Stimulated activated naive CD8-positive, alpha-beta T cell treated with anti-CD3 and anti-CD28 coated beads, Interleukin-15, Interleukin-2, amounts not matched to agents 100 ng/mL and 50 ng/mL, for 24 hours (primary cell): ENCODE results near the gene ARID1B.
"Not testable (repeated sequence)": the region's sequence is repeated elsewhere in the genome, so short reads cannot be mapped to it uniquely, and the experiment has no call there.

ENCODE experiments used
- H3K27ac Mint-ChIP-seq: one replicate; pipeline ENCODE4 v1.8.0; 2021; ENCODE audit warnings: mild to moderate bottlenecking, mixed read lengths
- H3K27me3 Mint-ChIP-seq: one replicate; pipeline ENCODE4 v1.8.0; 2021; ENCODE audit warnings: mixed read lengths
- H3K36me3 Mint-ChIP-seq: one replicate; pipeline ENCODE4 v1.8.0; 2021; ENCODE audit warnings: low read depth, mixed read lengths
- H3K4me1 Mint-ChIP-seq: one replicate; pipeline ENCODE4 v1.8.0; 2021; ENCODE audit warnings: low read depth, mixed read lengths
- H3K4me3 Mint-ChIP-seq: one replicate; pipeline ENCODE4 v1.8.0; 2021; ENCODE audit warnings: mild to moderate bottlenecking, mixed read lengths
- H3K9me3 Mint-ChIP-seq: one replicate; pipeline ENCODE4 v1.8.0; 2021; ENCODE audit warnings: mixed read lengths

ARID1B gene

DNA sequence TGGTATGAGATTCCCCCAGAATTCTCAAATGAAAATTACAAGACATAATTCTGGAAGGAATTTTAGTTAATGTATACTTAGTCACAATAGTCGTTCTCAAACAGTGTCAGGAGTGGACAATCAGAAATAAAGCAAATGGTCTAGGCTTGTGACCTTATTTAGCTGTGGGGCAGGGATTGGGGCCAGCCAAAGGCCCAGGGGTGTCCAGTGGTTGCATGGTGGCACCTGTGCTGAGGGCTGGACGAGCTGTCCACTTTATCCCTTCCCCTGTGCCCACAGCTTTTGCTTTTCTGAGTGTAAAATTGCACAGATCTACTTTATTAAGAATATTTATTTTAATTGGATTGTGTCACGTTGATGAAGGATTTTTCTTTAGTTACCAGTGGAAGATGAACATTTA is 195.0 kb downstream of the ARID1B start:
- no peaks in the 10 kb centered on the region for H3K27me3 Mint-ChIP-seq
- H3K36me3 Mint-ChIP-seq = peaks cover under 1% of the 10 kb centered on the region
- H3K9me3 Mint-ChIP-seq = no peaks in the 10 kb centered on the region
- H3K27ac Mint-ChIP-seq = no peak overlapping the region
- H3K4me3 Mint-ChIP-seq = no peak overlapping the region
- peaks cover 82% of the 10 kb centered on the region for H3K4me1 Mint-ChIP-seq

DNA sequence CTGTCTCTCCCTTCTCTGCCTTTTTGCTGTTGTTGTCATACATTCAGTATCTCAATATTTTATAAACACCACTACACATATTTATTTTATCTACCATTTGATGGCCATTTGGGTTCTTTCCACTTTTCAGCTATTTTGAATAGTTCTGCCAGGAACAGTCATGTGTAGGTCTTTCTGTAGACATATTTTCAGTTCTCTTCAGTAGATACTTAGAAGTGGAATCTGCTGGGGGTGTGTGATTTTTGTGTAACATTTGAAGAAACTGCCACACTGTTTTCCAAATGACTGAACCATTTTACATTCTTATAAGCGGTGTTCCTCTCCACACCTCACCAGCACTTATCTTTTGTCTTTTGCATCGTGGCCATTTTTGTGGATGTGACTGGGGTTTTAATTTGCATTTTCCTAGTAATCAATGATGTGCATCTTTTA is 197.7 kb downstream of the ARID1B start:
- Mint-ChIP-seq H3K27me3 (no peaks in the 10 kb centered on the region), H3K4me1 (peaks cover 86% of the 10 kb centered on the region), H3K4me3 (peak overlapping the region; percentile 11), H3K9me3 (no peaks in the 10 kb centered on the region), H3K27ac (peak overlapping the region; percentile 61), H3K36me3 (no peaks in the 10 kb centered on the region)

DNA sequence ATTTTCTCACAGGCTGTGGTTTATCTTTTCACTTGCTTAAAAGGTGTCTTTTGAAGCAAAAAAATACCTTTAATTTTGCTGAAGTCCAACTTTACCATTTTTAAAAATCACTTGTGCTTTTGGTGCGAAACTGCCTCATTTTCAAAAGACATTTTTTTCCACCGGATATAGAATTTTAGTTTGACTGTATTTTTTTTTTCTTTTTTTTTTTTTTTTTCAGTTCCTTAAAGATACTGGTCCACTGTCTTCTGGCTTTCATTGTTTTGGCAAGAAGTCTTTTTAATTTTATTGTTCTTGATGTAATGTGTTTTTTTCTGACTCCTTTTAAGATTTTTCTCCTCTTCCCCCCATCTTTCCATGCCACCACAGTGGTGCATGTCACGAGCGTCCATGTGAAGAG is 198.2 kb downstream of the ARID1B start:
- peaks cover 87% of the 10 kb centered on the region for H3K4me1 Mint-ChIP-seq
- no peaks in the 10 kb centered on the region for H3K9me3 Mint-ChIP-seq
- H3K4me3 Mint-ChIP-seq = peak overlapping the region; percentile 75
- peak overlapping the region; percentile 86 for H3K27ac Mint-ChIP-seq
- H3K27me3 Mint-ChIP-seq = no peaks in the 10 kb centered on the region
- no peaks in the 10 kb centered on the region for H3K36me3 Mint-ChIP-seq

DNA sequence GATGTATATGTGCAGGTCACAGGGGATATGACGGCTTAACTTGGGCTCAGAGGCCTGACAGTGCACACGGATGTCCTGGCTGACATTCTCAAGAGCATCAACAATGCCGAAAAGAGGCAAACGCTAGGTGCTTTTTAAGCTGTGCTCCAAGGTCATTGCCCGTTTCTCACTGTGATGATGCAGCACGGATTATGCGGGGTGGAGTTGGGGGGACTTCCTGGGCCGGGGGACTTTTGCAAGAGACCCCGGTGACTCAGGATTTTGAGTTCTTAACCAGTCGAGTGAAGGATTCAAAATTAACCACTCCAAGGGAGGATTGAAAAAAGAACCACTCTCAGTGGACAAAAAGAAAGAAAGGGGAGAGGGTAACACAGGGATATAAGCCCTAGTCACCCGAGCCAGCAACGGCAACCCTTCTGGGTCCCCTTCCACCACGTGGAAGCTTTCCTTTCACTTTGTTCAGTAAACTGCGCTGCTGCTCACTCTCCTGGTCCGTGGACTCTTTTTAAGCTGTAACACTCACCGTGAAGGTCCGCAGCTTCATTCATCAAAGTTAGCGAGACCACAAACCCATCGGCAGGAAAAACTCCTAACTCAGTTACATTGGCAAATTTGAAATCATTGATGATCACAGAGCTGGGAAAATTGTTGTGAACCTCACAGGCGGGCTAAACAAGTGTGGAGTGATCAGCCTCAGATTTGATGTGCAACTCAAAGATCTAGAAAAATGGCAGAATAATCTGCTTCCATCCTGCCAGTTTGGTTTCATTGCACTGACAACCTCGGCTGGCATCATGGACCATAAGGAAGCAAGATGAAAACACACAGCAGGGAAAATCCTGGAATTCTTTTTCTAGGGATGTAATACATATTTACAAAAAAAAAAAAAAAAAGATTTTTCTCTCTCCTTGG is 199.3 kb downstream of the ARID1B start:
- peak overlapping the region; percentile 75 for H3K4me3 Mint-ChIP-seq
- peaks cover 86% of the 10 kb centered on the region for H3K4me1 Mint-ChIP-seq
- peak overlapping the region; percentile 86 for H3K27ac Mint-ChIP-seq
- H3K27me3 Mint-ChIP-seq = no peaks in the 10 kb centered on the region
- H3K36me3 Mint-ChIP-seq = no peaks in the 10 kb centered on the region
- no peaks in the 10 kb centered on the region for H3K9me3 Mint-ChIP-seq

DNA sequence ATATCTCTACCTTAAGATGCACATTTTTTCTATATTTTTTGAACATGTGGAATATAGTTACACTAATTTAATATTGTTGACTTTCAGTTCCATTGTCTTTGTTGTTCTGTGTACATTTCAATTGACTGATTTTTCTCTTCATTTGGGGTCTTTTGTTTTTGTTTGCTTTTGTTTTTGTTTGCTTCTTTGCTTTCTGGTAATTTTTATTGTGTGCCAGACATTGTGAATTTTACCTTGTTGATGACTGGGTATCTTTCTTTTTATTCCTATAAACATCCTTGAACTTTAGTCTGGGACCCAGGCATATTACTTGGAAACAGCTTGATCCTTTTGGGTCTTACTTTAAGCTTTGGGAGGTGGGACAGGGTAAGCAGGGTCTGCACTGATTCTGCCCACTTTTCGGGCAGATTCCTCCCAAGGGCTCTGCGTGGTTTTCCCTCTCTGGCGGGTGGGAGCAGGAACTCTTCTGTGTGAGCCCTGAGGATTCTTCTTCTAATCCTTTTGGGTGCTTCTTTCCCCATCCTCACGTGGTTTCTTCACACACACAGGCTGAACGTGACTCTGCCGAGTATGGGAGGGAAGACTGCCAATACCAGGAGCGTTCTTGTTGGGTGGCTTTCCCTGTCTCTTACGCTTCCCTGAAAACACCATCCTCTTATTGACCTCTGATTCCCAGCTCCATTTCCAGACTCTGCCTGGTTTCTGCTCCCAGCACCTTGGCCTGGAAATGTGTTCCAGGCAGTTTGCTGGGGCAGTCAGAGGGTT is 200.5 kb downstream of the ARID1B start:
- H3K4me3 Mint-ChIP-seq = peak overlapping the region; percentile 75
- H3K27ac Mint-ChIP-seq = no peak overlapping the region
- peaks cover 87% of the 10 kb centered on the region for H3K4me1 Mint-ChIP-seq
- no peaks in the 10 kb centered on the region for H3K27me3 Mint-ChIP-seq
- H3K9me3 Mint-ChIP-seq = no peaks in the 10 kb centered on the region
- H3K36me3 Mint-ChIP-seq = no peaks in the 10 kb centered on the region

DNA sequence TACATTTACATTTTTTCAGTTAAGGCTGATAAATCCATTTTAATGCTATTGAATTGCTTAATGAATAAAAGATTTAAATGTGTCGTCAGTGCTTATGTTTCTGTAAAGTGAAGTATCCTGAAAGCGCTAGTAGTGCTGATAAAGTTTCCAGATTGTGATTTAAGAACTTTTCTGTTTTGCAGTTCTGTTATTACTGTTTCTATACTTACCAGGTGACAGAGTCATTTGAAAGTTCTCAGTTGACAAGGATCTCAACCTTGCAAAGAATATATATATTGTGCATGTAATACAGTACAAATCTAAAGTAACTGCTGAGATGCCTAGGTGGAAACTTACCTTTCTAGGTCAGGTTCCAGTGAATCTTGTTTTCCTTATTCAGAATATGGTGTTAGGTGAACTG is 201.8 kb downstream of the ARID1B start:
- Mint-ChIP-seq H3K27me3 (no peaks in the 10 kb centered on the region), H3K27ac (peak overlapping the region; percentile 14), H3K36me3 (no peaks in the 10 kb centered on the region), H3K4me1 (peaks cover 87% of the 10 kb centered on the region), H3K9me3 (no peaks in the 10 kb centered on the region), H3K4me3 (no peak overlapping the region)

DNA sequence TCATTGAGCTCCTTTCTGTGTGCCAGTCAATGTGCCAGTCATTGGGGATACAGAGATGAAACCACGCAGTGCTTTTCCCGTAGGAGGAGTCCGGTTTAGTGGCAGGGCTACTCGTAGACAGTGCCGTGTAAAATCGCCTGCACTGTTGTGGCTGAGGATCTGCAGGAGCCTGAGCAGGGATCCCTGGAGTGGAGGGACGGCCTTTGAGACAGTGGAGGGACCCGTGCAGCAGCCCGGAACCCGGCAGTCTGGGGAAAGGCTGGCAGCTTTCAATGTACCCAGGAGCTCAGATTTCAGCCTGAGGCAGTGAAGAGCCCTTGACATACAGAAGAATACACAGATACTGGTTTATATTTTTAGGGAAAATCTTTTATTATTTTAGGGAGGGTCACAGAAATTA is 203.3 kb downstream of the ARID1B start:
- H3K4me3 Mint-ChIP-seq = no peak overlapping the region
- peaks cover 85% of the 10 kb centered on the region for H3K4me1 Mint-ChIP-seq

DNA sequence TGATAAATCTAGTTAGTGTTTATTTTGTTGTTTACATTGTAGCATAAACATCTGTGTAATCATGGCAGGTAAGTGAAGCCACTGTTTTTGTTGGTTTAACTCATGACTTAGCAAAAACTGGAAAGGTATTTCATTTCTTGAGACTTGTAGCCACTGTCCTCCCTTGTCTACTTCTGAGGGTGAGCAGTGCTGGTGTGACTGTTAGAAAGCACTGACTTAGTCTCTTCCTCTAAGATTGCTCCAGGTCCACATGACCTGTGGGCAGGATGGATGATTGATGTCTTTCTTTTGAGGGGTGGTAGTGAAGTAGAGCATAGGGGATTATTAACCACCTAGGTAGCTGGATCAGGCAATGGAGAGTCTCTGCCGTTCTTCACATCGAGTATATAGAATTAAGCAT is 203.8 kb downstream of the ARID1B start:
- H3K27me3 Mint-ChIP-seq = no peaks in the 10 kb centered on the region
- H3K4me1 Mint-ChIP-seq = peaks cover 81% of the 10 kb centered on the region
- H3K9me3 Mint-ChIP-seq = no peaks in the 10 kb centered on the region
- no peaks in the 10 kb centered on the region for H3K36me3 Mint-ChIP-seq
- no peak overlapping the region for H3K27ac Mint-ChIP-seq
- no peak overlapping the region for H3K4me3 Mint-ChIP-seq

More for the DNA sequence above, 203.3 kb downstream of the ARID1B start:
- no peaks in the 10 kb centered on the region for H3K36me3 Mint-ChIP-seq
- H3K9me3 Mint-ChIP-seq = no peaks in the 10 kb centered on the region
- H3K27me3 Mint-ChIP-seq = no peaks in the 10 kb centered on the region
- no peak overlapping the region for H3K27ac Mint-ChIP-seq

DNA sequence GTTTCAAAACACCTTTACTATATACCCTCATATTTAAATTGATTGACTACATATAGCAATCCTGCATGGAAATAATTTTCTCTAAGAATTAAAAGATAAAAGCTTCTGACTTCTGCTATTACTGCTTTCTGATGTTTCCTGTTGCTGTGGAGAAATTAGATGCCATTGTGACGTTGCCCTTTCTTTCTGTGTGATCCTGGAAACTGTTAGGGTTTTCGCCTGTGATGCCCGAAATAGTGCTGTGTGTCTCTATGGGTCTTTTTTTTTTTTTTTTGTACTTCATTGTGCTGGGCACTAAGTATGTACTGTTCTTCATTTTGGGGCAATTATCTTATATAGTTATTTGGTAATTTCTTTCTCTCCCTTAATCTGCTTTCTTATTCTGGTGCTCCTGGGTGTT is 205.0 kb downstream of the ARID1B start:
- no peaks in the 10 kb centered on the region for H3K36me3 Mint-ChIP-seq
- peaks cover 80% of the 10 kb centered on the region for H3K4me1 Mint-ChIP-seq
- H3K4me3 Mint-ChIP-seq = no peak overlapping the region
- no peaks in the 10 kb centered on the region for H3K27me3 Mint-ChIP-seq
- H3K9me3 Mint-ChIP-seq = no peaks in the 10 kb centered on the region
- H3K27ac Mint-ChIP-seq = no peak overlapping the region

DNA sequence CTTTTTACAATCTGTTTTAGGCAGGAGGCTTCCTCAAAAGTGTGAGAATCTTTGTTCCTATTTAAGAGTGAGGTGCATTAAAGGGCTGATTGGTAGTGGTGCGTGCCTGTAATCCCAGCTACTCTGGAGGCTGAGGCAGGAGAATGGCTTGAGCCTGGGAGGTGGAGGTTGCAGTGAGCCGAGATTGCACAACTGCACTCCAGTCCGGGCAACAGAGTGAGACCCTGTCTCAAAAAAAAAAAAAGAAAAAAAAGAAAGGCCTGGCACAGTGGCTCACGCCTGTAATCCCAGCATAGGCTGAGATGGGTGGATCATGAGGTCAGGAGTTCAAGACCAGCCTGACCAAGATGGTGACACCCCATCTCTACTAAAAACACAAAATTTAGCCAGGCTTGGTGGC is 205.7 kb downstream of the ARID1B start:
- H3K4me3 Mint-ChIP-seq, H3K27me3 Mint-ChIP-seq, H3K27ac Mint-ChIP-seq, H3K36me3 Mint-ChIP-seq, H3K9me3 Mint-ChIP-seq: not testable (repeated sequence)
- H3K4me1 Mint-ChIP-seq = peaks cover 77% of the 10 kb centered on the region

DNA sequence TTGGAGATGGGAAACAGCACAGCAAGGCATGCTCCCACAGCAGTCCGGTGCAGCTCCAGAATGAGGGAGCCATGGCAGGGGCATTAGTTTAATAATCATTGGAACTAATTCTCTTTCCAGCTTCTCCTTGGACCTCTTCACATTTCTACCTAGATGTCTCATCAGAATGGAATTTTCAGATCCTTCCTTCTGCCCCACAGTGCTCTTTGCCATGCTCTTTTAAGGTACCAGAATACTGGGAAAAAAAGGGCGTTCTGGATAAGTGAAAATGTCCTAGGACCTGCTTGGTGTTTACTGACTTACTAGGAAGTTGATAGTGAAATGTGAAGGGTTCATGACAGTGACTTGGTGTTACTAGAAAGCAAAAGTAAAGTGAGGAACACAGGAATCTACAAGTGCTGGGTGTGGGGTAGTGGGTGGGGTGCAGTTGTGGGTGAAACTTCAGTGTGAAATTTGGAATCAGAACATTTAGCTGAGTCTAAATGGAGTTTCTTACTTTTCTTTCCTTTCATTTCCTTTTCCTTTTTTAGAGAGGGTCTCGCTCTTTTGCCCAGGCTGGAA is 207.1 kb downstream of the ARID1B start:
- Mint-ChIP-seq H3K27me3 (no peaks in the 10 kb centered on the region), H3K9me3 (no peaks in the 10 kb centered on the region), H3K36me3 (no peaks in the 10 kb centered on the region), H3K4me1 (peaks cover 77% of the 10 kb centered on the region), H3K27ac (peak overlapping the region; percentile 41), H3K4me3 (no peak overlapping the region)

DNA sequence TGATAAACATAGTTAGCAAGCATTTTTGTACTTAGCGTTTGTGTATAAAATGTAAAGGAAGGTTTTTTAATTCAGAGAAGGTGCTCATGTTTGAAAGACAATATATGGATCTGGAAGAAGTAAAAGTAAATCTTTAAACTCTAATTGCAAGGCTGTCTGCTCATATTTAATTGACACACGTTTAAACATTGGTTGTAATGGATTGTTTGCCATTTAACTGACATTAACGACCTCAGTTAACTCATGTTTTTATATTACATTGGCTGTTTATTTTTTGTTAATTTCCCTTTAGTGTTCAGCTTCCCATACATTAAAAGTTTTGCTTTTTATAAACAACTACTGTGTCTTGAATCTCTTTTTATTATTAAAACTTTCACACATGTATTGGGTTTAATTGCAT is 208.1 kb downstream of the ARID1B start:
- H3K27me3 Mint-ChIP-seq = no peaks in the 10 kb centered on the region

DNA sequence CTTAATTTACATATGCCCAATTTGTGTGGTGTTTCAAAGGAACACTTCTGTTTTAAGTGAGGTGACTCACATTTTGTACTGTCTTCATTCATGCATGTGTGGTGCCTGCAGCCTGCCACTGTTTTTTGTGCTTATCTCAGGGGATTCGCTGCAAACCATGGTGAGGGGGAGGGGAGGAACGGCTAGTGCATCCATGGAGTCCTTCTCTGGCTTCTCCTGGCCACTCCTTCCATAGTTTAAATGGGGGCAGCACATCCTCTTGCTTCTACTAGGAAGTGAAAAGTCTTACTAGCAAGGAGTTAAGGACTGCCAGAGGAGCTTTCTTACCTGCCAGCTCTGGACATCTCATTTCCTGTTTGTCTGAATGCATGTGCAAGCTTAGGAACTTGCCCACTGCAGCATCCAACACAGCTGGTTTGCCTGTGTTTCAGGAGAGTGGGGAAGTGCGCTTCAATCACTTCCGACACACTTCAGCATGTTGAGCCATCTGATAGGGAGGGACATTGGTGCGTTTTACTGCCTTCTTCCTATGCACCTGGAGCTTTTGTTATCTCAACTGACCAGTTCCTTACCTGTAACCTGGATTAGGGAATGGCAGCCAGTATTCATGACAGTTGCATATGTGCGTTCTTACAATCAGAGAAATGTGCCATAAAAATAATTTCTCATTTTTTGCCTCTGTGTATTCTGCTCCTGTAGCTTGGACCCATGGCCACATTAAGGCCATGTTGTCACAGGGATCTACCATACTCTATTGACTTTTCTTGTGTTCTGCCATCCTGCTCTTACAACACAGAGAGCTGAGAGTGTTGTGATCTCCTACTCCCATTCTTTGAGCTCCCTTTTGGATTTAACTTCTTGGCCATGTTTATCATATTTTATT is 211.3 kb downstream of the ARID1B start:
- no peaks in the 10 kb centered on the region for H3K9me3 Mint-ChIP-seq
- no peak overlapping the region for H3K4me3 Mint-ChIP-seq
- H3K27ac Mint-ChIP-seq = peak overlapping the region; percentile 17
- no peaks in the 10 kb centered on the region for H3K36me3 Mint-ChIP-seq
- peaks cover 59% of the 10 kb centered on the region for H3K4me1 Mint-ChIP-seq
- H3K27me3 Mint-ChIP-seq = no peaks in the 10 kb centered on the region

More for the DNA sequence above, 208.1 kb downstream of the ARID1B start:
- H3K9me3 Mint-ChIP-seq = no peaks in the 10 kb centered on the region
- H3K27ac Mint-ChIP-seq = no peak overlapping the region
- H3K36me3 Mint-ChIP-seq = no peaks in the 10 kb centered on the region
- H3K4me1 Mint-ChIP-seq = peaks cover 78% of the 10 kb centered on the region
- no peak overlapping the region for H3K4me3 Mint-ChIP-seq

DNA sequence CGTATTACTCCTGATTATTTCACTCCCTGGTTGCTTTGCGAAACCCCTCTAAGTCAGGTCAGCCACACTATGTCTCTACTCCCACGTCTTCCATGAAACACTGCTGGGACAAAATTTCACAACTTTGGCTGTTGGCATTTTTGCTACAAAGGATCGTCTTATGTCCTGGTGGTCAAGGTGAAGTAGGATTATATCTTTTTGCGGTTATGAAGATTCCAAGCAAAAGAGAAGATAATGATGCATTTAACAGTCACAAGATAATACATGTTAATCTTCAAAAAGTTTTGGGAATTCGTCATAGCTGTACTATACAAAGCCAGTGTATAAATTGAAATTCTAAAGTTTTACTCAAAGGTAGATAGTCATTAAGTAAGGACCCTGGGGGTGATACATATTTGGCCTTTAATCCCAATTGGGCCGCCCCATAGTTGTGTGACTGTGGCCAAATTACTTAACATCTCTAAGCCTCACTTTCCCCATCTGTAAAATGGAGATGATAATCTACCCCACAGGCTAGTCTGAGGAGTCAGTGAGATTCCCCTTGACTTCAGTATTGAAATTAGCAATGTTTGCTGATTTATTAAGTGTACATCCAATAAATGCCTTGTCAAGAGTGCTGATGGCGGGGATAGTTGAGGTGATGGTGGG is 212.1 kb downstream of the ARID1B start:
- no peak overlapping the region for H3K27ac Mint-ChIP-seq
- no peaks in the 10 kb centered on the region for H3K9me3 Mint-ChIP-seq
- no peaks in the 10 kb centered on the region for H3K27me3 Mint-ChIP-seq
- H3K4me1 Mint-ChIP-seq = peaks cover 56% of the 10 kb centered on the region
- H3K36me3 Mint-ChIP-seq = no peaks in the 10 kb centered on the region
- H3K4me3 Mint-ChIP-seq = no peak overlapping the region
